Testis (tissue), 3 donors: Measurements from ENCODE around the gene ZNF18. TPM values are rescaled to one million over a fixed set of nuclear protein-coding genes. Genes with fewer than 3 reads are reported as not detected.

Experiments used
- DNase-seq: peaks from one replicate; pipeline ENCODE4 v3.0.0-alpha.2; 2019
- H3K27ac ChIP-seq, 2 donors: fragments of 200-600 bp; sonication (generic); one replicate each; pipeline ENCODE4 v1.5.1; 2019
- H3K27me3 ChIP-seq: fragments of 200-600 bp; sonication (generic); one replicate; pipeline ENCODE4 v1.5.1; 2019
- H3K36me3 ChIP-seq: fragments of 200-600 bp; sonication (generic); one replicate; pipeline ENCODE4 v1.5.1; 2017; ENCODE audit warnings: low read depth; ENCODE audit errors: missing control alignments
- H3K4me1 ChIP-seq: fragments of 200-600 bp; sonication (generic); one replicate; pipeline ENCODE4 v1.5.1; 2019
- H3K4me3 ChIP-seq, 2 donors: fragments of 200-600 bp; sonication (generic); one replicate each; pipeline ENCODE4 v1.5.1; 2017 to 2019
- H3K9me3 ChIP-seq: fragments of 200-600 bp; sonication (generic); one replicate; pipeline ENCODE4 v1.5.1; 2017
- CTCF ChIP-seq, 3 experiments: fragments of 450-650 bp in 2 of 3; fragments of 200-600 bp in 1 of 3; sonication (generic) in 1 of 3; IDR thresholded peaks; one replicate each; pipeline ENCODE4 v1.5.1; 2016 to 2019; ENCODE audit warnings: antibody characterized with exemption in 3 of 3, mild to moderate bottlenecking in 2 of 3, moderate library complexity in 1 of 3
- POLR2A ChIP-seq: fragments of 450-650 bp; IDR thresholded peaks from one replicate; pipeline ENCODE4 v1.6.1; 2017; ENCODE audit warnings: antibody characterized with exemption, mild to moderate bottlenecking, moderate library complexity
- WGBS, 2 donors: methylation state at CpG; one replicate each; pipeline ENCODE4 v1.1.5; 2018; 5-methylcytosine and 5-hydroxymethylcytosine counted together
- intact Hi-C: fragments of 100-400 bp; cut with DNase I; formaldehyde crosslinking; loops from one replicate; pipeline ENCODE4 v1.15.1; 2023; ENCODE audit warnings: low total_unique reads
- polyA plus RNA-seq: library from polyadenylated mRNA; stranded (reverse); fragments of 350-450 nt; fragmentation: Illumina TruSeq; extraction: RNeasy Lipid Tissue Mini Kit (QIAGEN cat#74804); gene quantifications from one replicate; pipeline ENCODE4 v1.2.3, GENCODE V29; 2014; ENCODE audit warnings: low read depth, low replicate concordance; ENCODE audit not compliant: insufficient read depth
- small RNA-seq, 2 donors: library from RNA; depleted of rRNA; stranded (forward); fragments of <200 nt; gene quantifications; one replicate each; pipeline ENCODE3, GENCODE V24; 2016
- total RNA-seq, 2 donors: library from RNA; depleted of rRNA; stranded (reverse); fragments of >200 nt; gene quantifications; one replicate each; pipeline ENCODE4 v1.2.3, GENCODE V29; 2016

ZNF18 gene
- total and polyA plus RNA-seq, 3 donors from 2014 or later = 14.9 to 23.1 (median 18.7) TPM

- Histone ChIP-seq H3K9me3 (no peaks in the 10 kb centered on the region), H3K27ac (no peak overlapping the region), H3K4me3 (no peak overlapping the region), H3K27me3 (no peaks in the 10 kb centered on the region), H3K36me3 (no peaks in the 10 kb centered on the region), H3K4me1 (peaks cover 2% of the 10 kb centered on the region)
- intact Hi-C loops = no loop called here
- TF ChIP-seq CTCF (IDR thresholded peaks at IDR 0.05) (no peak), POLR2A (no peak)
- WGBS, 2 donors = 50% methylated on average over 4 of the region's 4 CpGs
- no peak for DNase-seq
These were observed 68.8 kb downstream of the ZNF18 start for GRCh38 chr17:11928436-11928835.

Small RNA genes within 50 kb of the gene (small RNA-seq; reads per million reads assigned to genes)
- gene RNU11-2P = 0 reads per million in 2 donors

Other genes starting within 250 kb of the ZNF18 start
- gene MAP2K4, start 23.4 kb upstream of the ZNF18 start, total RNA-seq = 10 to 100 TPM; 46.3 to 47.7 TPM
- 22.4 TPM for gene MAP2K4, start 23.4 kb upstream of the ZNF18 start, polyA plus RNA-seq